NOMO-1 treated with DMSO at 0.1 percent for 48 hours (cell line): ENCODE results near the gene YTHDC2.
A peak's percentile ranks its signal among the peaks of the same experiment; 100 is the strongest.
"Not testable (repeated sequence)": the region's sequence is repeated elsewhere in the genome, so short reads cannot be mapped to it uniquely, and the experiment has no call there.

Source experiments
- DNase-seq: peaks from one replicate; lab custom pipeline; 2025; ENCODE audit not compliant: unreplicated experiment; lab: John Stamatoyannopoulos, UW

The YTHDC2 gene

DNA sequence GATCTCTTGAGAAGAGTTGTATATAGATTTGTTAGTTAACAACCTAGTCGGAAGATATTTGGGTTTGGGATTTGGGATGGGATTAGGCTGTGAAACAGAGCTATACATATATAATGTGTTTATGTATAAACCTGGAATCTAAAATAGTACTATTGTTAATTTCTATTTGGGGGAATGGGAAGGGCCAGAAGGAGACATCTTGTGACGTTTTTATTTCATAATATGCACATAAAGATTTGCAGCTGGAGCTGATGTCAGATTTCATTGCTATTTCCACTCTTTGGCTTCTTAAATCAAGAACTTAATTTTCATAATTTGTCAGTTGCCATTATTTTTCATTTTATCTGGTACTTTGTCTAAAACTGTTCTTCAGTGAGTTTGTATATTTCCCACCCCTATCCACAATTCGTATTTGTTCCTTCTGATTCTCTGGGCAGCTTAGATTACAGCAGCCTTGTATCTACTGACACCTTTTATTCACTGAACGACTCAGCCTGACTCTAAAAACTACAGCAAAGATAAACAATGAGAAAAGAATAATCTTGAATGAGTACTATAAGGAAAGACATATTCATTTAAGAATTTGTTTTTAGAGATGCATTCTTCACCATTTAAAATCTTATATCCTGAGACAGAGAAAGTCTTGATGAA lies 86.9 kb downstream of the YTHDC2 start:
- DNase-seq, result no peak

DNA sequence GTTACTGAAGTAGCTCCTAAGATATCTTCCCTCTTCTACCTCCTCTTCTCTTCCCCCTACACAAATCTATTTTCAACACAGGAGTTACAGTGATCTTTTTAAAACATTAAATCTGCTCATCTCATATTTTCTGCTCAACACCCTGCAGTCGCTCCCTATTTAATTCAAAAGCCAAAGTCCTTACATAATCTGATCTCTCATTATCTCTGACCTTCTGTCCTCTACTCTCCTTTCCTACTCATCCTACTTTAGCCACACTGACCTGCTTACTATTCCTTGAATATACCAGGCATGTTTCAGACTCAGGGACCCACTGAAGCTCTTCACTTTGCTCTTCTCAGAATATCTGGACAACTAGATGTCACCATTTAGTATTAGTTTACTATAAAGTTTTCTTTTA lies 87.9 kb downstream of the YTHDC2 start:
- DNase-seq, result no peak

DNA sequence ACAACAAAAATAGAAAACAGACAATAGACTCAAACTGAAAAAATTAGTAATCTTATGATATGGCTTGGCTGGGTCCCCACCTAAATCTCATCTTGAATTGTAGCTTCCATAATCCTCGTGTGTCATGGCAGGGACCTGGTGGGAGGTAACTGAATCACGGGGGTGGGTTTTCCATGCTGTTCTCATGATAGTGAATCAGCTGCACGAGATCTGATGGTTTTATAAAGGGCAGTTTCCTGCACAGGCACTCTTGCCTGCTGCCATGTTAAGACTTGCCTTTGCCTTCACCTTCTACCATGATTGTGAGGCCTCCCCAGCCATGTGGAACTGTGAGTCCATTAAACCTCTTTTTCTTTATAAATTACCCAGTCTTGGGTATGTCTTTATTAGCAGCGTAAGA lies 89.8 kb downstream of the YTHDC2 start:
- DNase-seq, result not testable (repeated sequence)

DNA sequence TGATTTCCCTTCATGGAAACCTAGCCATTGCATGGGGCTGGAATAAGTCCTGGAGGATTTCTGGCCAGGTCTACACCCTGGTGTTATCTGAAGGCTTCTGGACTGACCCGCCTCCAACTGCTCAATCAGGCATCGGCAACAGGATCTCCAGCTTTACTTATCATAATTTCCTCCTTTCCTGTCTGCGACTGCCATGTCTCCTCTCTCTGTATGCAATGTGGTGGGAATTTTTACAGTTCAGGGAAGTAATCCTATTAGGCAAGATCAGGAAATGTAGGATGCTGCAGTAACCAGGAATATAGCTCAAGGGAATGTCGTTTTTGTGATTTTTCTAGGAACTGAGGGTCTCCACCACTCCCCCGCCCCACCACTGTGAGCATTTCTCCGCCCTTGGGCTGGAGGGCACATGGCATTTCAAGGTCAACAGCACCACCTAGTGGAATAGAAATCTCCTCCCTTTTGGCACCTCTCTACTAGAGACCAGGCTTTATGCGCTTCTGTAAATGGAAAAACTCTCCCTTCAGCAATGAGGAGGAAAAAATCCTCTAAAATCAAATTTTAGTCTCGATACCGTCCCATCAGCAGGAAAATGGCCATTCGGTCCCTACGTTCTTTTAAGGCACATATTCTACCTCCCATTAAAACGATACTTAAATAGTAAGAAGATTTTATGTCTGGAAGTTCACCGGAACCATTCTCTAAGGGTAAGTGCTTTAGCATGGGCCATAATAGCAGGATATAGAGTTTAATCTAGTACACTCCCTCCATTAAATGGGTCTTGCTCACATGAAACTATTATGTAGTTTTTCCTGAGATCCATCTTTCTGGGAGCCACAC lies 93.0 kb downstream of the YTHDC2 start:
- DNase-seq, result peak; percentile 35

DNA sequence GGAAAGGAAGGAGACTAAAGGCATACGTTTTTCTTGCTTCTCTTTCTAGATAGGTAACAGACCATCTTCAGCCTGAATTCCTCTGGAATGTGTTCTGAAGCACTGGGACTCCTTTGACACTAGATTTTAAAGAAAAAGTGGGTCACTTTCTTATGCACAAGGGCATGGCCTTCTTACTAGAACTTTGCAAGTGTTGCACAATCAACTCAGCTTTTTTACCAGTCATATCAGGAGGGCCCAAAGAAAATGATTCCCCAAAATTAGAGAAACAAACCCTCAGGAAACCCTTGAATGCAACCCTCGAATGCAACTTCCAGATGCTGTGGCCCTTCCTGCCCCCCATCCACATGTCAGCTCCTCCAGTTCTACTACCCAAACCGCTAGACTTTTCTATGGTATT lies 93.9 kb downstream of the YTHDC2 start:
- DNase-seq, result peak; percentile 28

DNA sequence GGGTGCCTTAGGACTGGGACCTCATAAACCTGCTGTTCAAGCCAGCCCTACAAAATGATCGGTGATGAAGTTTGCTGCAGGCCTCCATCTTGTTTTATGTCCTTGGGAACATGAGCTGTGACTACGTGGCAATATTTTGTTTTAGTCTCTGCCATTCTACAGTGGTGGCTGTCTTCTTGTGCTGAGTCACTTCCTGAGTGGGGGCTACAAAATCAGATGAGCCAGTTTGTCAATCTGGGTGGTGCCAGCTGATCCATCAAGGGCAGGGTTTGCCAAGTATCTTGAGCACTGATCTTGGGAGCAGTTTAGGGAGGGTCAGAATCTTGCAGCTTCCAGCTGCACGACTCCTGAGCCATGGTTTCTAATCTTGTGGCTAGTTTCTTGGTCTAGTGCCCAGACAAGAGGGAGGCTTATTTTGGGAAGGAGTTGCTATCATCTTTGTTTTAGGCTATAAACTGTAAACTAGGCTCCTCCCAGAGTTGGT lies 94.7 kb downstream of the YTHDC2 start:
- no peak for DNase-seq

DNA sequence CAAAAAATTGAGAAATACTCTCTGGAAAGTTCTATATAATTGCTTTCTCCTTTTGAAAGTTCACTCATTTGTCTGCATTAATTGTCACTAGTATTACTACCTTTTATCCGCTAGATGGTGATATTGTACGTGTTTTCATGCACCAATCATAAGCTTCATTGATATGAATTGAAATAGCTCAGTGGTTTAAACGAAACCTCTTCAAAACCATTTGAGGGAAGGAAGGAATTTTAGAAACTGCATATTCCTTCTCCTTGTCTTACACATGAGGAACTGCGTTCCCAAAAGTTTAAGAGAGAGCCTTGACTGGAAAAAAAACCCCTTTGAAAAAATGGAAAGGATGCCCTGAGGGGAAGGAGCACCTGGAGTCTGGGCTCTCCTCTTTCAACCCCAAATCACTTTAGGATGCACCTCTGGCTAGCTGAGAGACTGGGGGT lies 98.6 kb downstream of the YTHDC2 start:
- peak; percentile 47 for DNase-seq

DNA sequence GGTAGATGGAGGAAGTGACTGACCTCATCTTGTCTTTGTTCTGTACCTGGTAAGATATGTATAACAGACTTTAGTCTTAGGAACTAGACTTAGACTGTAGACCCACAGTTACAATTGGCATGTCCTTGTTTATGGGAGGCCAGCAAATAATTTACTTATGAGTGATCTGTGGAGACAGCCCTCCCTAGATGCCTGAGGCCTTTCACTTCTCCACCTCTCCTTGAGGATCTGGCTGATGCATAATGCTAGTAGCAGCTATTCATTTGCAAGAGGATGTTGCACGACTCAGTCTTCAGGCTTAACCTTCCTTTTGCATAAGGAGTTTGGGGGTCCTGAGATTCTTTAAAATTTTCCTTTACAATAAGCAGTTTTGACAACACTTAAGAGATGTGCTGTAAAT lies 100.7 kb downstream of the YTHDC2 start:
- no peak for DNase-seq

DNA sequence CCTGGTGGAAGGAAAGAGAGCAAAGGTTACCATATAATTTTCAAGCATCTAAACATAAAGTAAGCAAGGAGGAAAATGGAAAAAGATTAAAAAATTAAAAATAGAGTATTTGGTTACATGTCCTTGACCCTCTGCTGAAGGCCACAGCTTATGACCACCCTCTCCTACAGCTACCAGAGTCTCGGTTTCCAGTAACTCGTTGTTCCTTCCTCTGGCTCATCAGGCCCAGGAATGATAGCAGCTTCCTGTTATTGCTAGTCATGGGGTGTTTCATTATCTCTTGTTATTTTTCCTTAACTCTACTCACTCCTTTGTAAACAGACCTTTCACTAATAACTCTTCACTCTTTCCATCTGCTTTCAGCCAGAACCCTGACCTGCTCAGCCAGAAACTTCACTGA lies 102.2 kb downstream of the YTHDC2 start:
- no peak for DNase-seq

DNA sequence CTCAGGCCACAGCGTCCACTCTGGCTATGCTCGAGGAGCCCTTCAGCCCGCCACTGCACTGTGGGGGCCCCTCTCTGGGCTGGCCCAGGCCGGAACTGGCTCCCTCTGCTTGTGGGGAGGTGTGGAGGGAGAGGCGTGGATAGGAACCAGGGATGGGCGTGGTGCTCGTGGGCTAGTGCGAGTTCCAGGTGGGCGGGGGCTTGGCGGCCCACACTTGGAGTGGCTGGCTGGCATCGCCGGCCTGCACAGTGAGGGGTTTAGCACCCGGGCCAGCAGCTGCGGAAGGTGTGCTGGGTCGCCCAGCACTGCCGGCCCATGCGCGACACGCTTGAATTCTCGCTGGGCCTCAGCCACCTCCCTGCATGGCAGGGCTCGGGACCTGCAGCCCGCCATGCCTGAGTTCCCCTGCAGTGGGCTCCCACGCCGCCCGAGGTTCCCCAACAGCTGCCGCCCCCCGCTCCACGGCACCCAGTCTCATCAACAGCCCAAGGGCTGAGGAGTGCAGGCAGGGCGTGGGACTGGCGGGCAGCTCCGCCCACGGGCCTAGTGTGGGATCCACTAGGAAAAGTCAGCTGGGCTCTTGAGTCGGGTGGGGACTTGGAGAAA lies 103.8 kb downstream of the YTHDC2 start:
- no peak for DNase-seq

DNA sequence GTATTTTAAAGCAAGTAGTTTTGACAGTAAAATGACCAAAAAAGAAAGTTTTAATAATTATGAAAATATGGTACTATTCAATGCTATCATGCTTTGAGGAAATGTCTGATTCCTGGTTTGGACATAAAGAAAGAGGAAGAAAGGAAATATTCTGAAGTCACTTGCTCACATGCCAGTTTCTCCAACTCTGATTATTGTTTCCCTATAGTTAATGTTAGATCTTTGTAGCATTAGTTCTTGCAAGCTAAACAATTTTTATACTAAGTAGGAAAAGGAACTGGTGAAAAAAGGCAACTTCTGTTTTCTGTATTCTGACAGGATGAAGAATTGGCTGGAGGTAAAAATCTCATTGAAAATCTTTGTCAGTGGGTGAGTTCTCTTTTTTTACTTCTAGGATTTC lies 119.5 kb downstream of the YTHDC2 start:
- DNase-seq, result no peak

DNA sequence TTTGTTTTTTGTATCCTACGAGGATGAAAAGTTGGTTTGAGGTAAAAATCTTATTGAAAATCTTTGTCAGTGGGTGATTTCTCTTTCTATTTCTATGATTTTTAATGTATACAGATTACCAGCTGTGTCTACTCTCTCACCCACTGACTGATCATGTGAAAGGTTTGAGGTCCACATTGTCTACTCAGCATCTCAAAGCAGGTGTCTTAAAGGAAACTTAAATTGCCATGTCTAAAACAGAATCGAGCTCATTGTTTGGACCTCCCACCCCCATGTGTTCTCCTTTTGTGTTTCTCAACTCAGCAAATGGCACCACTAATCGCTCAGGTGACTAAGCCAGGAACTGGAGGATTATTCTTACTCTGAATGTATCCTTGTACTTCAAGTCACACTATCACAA lies 121.5 kb downstream of the YTHDC2 start:
- DNase-seq, result no peak

DNA sequence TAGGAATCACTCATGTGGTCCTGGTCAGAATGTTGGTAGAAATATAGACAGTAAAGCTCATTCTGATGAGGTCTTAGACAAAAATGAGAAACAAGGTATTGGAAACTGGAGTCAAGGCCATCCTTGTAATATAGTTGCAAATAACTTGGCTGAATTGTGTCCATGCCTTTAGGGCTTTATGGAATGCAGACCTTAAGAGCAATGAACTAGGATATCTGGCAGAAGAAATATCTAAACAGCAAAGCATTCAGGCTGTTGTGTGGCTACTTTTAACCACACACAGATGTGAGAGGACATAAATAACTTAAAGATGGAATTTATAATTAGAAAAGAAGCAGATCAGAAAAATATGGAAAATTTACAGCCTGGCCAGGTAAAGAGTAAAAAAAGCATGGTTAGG lies 128.2 kb downstream of the YTHDC2 start:
- no peak for DNase-seq
